Loucy (cell line): ENCODE results near the gene CCDC9B.

Experiments used
- H2AFZ ChIP-seq: fragments of 200-600 bp; sonication (generic); 2 replicates; pipeline ENCODE4 v1.6.0; 2016; ENCODE audit warnings: antibody characterized with exemption, mild to moderate bottlenecking, low read length, moderate library complexity
- H3F3A ChIP-seq: fragments of 200-600 bp; 2 replicates; pipeline ENCODE4 v1.6.0; 2016; ENCODE audit warnings: antibody characterized with exemption, low read depth, mild to moderate bottlenecking
- H3K27me3 ChIP-seq: fragments of 200-600 bp; sonication (generic); 2 replicates; pipeline ENCODE4 v1.6.1; 2014; ENCODE audit warnings: low read length, mild to moderate bottlenecking; ENCODE audit not compliant: insufficient read depth, poor library complexity, severe bottlenecking
- H3K36me3 ChIP-seq: fragments of 200-600 bp; sonication (generic); 2 replicates; pipeline ENCODE4 v1.6.1; 2016; ENCODE audit warnings: low read length; ENCODE audit not compliant: insufficient read depth
- H3K4me1 ChIP-seq: fragments of 200-600 bp; sonication (generic); 2 replicates; pipeline ENCODE4 v1.5.1; 2014; ENCODE audit warnings: low read length, mild to moderate bottlenecking; ENCODE audit not compliant: insufficient read depth, poor library complexity, severe bottlenecking
- H3K4me2 ChIP-seq: fragments of 200-600 bp; sonication (generic); 2 replicates; pipeline ENCODE4 v1.6.0; 2014; ENCODE audit warnings: antibody characterized with exemption, low read length, low read depth, mild to moderate bottlenecking; ENCODE audit not compliant: poor library complexity, severe bottlenecking
- H3K4me3 ChIP-seq: fragments of 200-600 bp; sonication (generic); 2 replicates; pipeline ENCODE4 v1.5.1; 2014; ENCODE audit warnings: low read length, mild to moderate bottlenecking, mixed read lengths; ENCODE audit not compliant: poor library complexity, severe bottlenecking
- H3K79me2 ChIP-seq: fragments of 200-600 bp; sonication (generic); 2 replicates; pipeline ENCODE4 v1.6.1; 2014; ENCODE audit warnings: low read length; ENCODE audit not compliant: insufficient read depth
- H3K9ac ChIP-seq: fragments of 200-600 bp; sonication (generic); 2 replicates; pipeline ENCODE4 v1.6.0; 2014; ENCODE audit warnings: mild to moderate bottlenecking, low read depth, low read length, moderate library complexity; ENCODE audit not compliant: poor library complexity, severe bottlenecking
- H3K9me2 ChIP-seq: fragments of 200-600 bp; sonication (generic); replicated peaks from 2 replicates; pipeline ENCODE4 v1.6.1; 2016; ENCODE audit warnings: low read depth, low read length, mixed read lengths
- H3K9me3 ChIP-seq: fragments of 200-600 bp; sonication (generic); 2 replicates; pipeline ENCODE4 v1.6.1; 2014; ENCODE audit warnings: mild to moderate bottlenecking, antibody characterized with exemption, low read length, low read depth; ENCODE audit not compliant: insufficient read depth
- H4K20me1 ChIP-seq: fragments of 200-600 bp; sonication (generic); 2 replicates; pipeline ENCODE4 v1.6.0; 2014; ENCODE audit warnings: antibody characterized with exemption, low read length, mild to moderate bottlenecking; ENCODE audit not compliant: insufficient read depth, poor library complexity, severe bottlenecking
- CTCF ChIP-seq: fragments of 200-600 bp; sonication (generic); conservative IDR thresholded peaks from 2 replicates; pipeline ENCODE4 v1.5.1; 2014; ENCODE audit warnings: mild to moderate bottlenecking, antibody characterized with exemption, low read length
- EZH2phosphoT487 ChIP-seq: fragments of 200-600 bp; IDR thresholded peaks from 2 replicates; pipeline ENCODE4 v1.6.1; 2018; ENCODE audit warnings: antibody characterized with exemption, mild to moderate bottlenecking, moderate library complexity, borderline replicate concordance

Gene CCDC9B

GRCh38 chr15:40335938-40336743 is 4.6 kb downstream of the CCDC9B start:
- Histone ChIP-seq H3K9me3 (no peaks in the 10 kb centered on the region), H3K27me3 (no peaks in the 10 kb centered on the region), H3K36me3 (peaks cover 3% of the 10 kb centered on the region; the same call in 1 of the 2 replicates), H2AFZ (no peak overlapping the region), H3K4me3 (no peak overlapping the region), H3F3A (0 out of 2 replicates have a peak, but pooled peaks cover 3% of the 10 kb centered on the region), H3K4me2 (peak overlapping the region; percentile 49), H4K20me1 (no peaks in the 10 kb centered on the region), H3K9ac (peak overlapping the region; percentile 86), H3K4me1 (peaks cover 60% of the 10 kb centered on the region), H3K79me2 (peaks cover 22% of the 10 kb centered on the region; the same call in 1 of the 2 replicates), H3K9me2 (no peaks in the 10 kb centered on the region)
- TF ChIP-seq EZH2phosphoT487 (no peak), CTCF (no peak)

- 0 out of 2 replicates have a peak, but pooled peaks cover 3% of the 10 kb centered on the region for H3F3A ChIP-seq
- H3K4me1 ChIP-seq: peaks cover 70% of the 10 kb centered on the region
- H3K36me3 ChIP-seq: peaks cover 3% of the 10 kb centered on the region; the same call in 1 of the 2 replicates
- peak overlapping the region; percentile 79 for H3K4me2 ChIP-seq
- H2AFZ ChIP-seq: no peak overlapping the region
- no peaks in the 10 kb centered on the region for H3K27me3 ChIP-seq
- H3K9ac ChIP-seq: peak overlapping the region; percentile 86
- H3K9me2 ChIP-seq: no peaks in the 10 kb centered on the region
- H3K4me3 ChIP-seq: peak overlapping the region; percentile 71
- TF ChIP-seq EZH2phosphoT487: no peak
- TF ChIP-seq CTCF: no peak
- peaks cover 31% of the 10 kb centered on the region; the same call in 1 of the 2 replicates for H3K79me2 ChIP-seq
- H4K20me1 ChIP-seq: no peaks in the 10 kb centered on the region
- H3K9me3 ChIP-seq: no peaks in the 10 kb centered on the region
Observed at GRCh38 chr15:40334941-40335795, 5.6 kb downstream of the CCDC9B start.

- H3K9ac ChIP-seq: peak overlapping the region; percentile 86
- H3K79me2 ChIP-seq: peaks cover 38% of the 10 kb centered on the region
- peak overlapping the region; percentile 79 for H3K4me2 ChIP-seq
- 0 out of 2 replicates have a peak, but pooled peaks cover 3% of the 10 kb centered on the region for H3F3A ChIP-seq
- H3K36me3 ChIP-seq: peaks cover 3% of the 10 kb centered on the region; the same call in 1 of the 2 replicates
- H4K20me1 ChIP-seq: no peaks in the 10 kb centered on the region
- H3K4me1 ChIP-seq: peaks cover 76% of the 10 kb centered on the region
- H3K9me3 ChIP-seq: no peaks in the 10 kb centered on the region
- TF ChIP-seq CTCF (no peak), EZH2phosphoT487 (no peak)
- no peaks in the 10 kb centered on the region for H3K9me2 ChIP-seq
- peak overlapping the region; percentile 71 for H3K4me3 ChIP-seq
- no peaks in the 10 kb centered on the region for H3K27me3 ChIP-seq
- no peak overlapping the region for H2AFZ ChIP-seq
Observed at GRCh38 chr15:40334541-40334940, 6.2 kb downstream of the CCDC9B start.
